Kidney glomerular epithelial cell (primary cell): Measurements from ENCODE around the gene STK4.
A peak's percentile ranks its signal among the peaks of the same experiment; 100 is the strongest.
"Not testable (repeated sequence)": the region's sequence is repeated elsewhere in the genome, so short reads cannot be mapped to it uniquely, and the experiment has no call there.

ENCODE experiments used
- DNase-seq: peaks from one replicate; lab custom pipeline; 2025; lab: John Stamatoyannopoulos, UW

Gene STK4

DNA sequence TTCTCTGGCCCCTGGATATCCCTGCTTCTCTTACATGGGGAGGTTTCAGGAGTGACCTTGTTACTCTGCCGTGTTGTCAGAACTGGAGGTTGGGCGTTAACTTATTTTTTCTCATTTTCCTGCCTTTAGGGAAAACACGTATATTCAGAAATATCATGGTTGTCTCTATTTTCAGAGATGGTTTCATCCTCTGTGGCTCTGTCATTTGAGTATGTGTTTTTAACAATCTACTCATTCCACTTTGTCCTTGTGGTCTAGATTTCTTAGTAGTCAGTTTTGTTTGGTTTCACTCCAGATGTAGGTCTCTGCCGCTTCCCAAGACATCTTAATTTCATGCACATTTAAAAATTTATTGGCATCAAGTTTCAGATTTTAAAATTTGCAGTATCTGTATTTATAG lies 88.7 kb downstream of the STK4 start:
- no peak for DNase-seq

DNA sequence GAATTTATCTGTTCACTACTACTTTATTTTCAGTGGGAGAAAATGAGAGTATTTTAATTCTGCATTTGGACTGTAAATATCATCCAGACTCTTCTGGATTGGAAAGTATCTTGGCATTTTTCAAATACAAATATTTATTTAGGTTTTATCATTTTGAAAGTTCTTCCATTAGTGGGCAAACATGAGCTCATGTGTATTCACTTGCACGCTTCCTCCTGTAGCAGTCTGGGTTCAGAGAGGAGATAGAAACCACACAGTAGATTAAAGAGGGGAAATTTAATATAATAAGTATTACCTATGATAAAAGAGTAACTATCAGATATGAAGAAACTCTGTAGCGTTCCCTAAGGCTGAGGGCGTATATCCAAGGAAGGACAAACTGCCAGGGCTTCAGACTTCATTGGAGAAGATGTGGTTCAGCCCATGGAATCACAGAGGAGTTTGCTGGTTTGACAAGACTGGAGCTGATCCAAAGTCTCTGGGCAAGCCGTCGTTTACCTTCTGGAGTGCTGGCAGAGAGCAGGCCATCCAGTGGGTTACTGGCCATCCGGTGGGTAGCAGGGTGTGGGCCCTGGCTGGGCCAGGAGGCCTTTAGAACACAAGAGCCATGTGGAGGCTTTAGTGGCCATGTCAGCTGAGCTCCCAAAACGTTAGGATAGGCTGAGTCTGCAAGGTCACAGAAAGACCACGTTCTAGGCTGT lies 90.3 kb downstream of the STK4 start:
- DNase-seq = no peak

DNA sequence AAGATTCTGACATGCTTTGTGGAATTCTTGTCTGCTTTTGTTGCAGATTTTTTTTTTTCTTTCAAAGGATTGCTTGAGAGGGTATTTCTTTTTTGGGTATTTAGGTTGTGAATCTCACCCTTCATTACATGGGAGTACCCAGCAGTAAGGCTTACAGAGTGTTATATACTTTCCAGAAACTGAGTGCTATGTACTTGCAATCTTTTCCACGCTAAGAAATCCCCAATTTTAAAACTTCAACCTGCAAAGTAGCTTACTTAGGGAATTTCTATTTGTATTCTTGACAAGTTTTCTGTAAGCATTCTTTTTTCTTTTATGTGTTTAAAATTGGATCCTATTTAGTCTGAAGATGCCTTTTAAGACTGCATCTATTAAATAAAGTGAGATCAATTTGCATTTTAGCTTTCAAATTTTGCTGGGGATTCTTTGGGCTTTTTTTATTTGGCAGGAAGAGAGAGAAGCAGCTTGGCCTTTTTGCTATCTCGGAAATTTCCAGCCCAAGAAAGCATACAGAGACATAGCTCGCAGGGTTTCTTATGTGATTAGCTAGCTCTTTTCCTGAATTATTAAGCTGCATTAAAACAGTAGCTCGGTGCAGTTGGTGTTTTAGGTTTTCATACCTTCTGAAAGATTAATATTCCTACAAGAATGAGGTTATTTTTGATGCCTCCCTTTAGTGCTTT lies 92.0 kb downstream of the STK4 start:
- no peak for DNase-seq

DNA sequence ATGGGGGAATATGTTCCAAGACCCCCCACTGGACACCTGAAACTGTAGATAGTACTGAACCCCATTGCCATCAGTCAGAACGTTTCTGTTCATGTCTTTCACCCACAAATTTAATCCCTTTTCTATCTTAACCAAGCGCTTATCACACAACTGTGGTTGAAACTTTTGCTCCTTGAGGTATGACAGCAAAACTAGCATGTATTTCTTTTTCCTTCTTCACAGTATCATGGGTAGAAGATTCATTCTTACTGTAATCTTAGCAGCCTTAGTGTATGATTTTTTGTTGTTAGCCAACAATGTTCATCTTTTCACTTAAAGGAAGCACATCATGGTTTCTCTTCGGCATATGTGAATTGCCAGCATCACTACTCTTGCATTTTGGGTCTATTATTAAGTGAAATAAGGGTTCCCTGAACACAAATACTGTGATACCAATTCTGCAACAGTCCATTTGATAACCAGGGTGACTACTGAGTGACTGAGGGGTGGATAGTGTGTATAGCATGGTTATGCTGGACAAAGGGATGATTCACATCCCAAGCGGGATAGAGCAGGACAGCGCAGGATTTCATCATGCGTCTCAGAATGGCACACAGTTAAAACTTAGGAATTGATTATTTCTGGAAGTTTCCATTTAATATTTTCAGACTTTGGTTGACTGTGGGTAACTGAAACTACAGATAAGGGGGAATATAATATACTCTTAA lies 92.9 kb downstream of the STK4 start:
- no peak for DNase-seq

DNA sequence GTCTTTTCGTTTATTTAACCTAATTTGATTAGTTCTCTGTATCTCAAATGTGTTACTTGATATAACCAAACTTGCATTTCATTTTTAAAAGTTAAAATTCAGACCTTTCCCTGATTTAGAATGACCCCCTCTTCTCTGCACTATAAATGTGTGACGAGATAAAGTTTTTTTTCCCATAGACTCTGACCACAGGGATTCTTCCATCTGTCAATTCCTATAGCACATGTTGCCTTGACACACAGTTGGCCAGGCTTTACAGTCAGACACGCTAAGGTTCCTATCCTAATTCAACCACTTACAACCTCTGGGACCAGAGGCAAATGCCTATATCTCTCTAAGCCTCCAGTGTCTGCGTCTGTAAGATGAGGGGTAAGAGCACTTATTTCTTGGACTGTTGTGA lies 94.0 kb downstream of the STK4 start:
- DNase-seq = no peak

DNA sequence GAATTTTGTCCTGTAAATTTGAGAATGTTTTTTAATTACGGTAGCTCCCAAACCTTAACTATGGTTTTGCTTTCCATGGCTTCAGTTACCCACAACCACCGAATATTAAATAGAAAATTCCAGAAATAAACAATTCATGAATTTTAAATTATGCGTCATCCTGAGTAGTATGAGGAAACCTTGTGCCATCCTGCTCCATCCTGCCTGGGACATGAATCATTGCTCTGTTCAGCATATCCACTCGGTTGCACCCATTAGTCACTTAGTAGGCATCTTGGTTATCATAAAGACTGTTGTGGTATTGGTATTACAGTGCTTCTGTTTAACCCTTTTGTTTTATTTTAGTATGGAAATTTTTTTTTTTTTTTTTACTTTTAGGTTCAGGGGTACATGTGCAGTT lies 94.9 kb downstream of the STK4 start:
- peak; percentile 94 for DNase-seq

DNA sequence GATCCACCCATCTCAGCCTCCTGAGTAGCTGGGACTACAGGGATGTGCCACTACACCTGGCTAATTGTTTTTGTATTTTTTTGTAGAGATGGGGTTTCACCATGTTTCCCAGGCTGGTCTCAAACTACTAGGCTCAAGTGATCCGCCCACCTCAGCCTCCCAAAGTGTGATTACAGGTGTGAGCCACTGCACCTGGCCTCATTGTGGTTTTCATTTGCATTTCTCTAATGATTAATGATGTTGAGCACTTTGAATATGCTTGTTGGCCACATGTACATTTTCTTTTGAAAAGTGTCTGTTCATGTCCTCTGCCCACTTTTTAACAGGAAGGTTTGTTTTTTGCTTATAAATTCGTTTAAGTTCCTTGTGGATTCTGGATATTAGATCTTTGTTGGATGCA lies 96.8 kb downstream of the STK4 start:
- not testable (repeated sequence) for DNase-seq

DNA sequence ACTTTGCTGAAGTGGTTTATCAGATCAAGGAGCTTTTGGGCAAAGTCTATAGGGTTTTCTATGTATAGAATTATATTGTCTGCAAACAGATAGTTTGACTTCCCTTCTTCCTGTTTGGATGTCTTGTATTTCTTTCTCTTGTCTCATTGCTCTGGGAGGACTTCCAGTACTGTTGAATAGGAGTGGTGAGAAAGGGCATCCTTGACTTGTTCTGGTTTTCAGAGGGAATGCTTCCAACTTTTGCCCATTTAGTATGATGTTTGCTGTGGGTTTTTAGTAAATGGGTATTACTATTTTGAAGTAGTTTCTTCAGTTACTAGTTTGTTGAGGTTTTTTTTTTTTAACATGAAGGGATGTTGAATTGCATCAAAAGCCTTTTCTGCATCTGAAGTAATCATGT lies 98.5 kb downstream of the STK4 start:
- DNase-seq = no peak

DNA sequence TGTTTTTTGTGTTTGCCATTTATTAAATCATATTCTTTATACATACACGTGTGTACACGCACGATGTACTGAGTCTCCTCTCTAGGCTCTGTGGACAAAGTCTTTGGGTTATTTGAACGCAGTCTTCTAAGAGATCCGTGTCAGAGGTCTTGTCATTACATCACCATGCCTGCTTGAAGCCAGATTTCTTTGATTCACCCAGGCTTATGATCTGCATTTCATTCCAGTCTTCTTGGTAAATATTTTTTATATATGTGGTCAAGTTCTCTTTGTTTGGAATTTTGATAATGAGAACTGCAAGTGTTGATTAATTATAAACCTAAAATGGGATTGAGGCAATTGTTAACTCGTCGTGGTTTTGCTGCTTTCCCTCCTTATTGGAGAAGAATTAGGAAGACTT lies 100.1 kb downstream of the STK4 start:
- DNase-seq = peak; percentile 4

DNA sequence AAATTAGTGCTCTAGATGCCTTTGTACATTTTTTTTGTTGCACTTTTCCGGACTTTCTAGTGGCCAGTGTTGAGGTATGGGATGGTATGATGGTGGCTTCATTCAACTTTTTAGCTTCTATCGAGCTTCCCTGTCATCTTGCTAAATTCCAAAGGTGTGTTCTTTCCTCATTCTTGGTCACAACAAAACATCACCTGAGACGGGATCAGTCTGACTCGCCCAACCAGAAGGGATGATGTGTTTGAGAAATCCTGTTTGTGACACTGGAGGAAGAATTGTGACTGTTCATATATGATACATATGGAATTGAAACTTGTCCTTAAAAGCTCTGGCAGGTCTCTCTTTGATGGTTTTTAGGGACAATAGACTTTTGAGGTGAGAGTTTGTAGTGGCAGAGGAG lies 100.8 kb downstream of the STK4 start:
- no peak for DNase-seq

DNA sequence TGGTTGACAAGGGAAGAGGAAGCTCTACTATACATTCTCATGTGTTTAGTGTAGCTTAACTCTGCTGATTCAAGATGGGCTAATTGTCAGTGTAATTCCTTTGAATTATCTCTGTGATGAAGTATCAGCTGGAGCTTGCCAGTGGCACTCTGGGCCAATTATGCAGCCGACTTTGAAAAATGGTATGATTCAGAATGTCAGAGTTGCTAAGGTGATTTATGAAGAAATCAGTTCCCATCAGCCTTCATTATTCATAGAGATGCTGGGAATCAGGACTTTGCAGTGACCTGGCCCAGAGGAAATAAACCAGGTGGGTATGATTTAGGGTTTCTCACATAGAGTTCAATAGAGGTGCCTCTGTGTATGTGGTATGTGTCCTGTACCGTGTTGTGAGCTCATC lies 101.2 kb downstream of the STK4 start:
- DNase-seq = peak; percentile 11

DNA sequence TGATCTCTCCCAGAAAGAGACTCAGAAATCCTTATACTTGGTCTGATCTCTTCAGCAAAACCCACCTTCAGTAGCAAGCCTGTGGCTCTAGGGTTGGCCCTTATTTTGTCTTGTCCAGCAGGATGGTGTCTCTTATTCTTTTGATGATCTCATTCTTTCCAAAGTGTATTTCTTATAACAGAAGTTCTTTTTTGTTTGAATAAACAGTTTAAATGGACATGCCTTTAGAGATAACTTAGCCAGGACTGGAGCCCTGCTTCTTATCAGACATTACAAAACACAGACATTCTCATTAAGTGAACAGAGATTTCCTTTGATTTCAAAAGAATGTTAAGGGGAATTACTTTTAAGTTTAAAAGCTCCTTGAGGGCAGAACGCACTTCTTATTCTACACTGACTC lies 102.9 kb downstream of the STK4 start:
- DNase-seq = no peak

DNA sequence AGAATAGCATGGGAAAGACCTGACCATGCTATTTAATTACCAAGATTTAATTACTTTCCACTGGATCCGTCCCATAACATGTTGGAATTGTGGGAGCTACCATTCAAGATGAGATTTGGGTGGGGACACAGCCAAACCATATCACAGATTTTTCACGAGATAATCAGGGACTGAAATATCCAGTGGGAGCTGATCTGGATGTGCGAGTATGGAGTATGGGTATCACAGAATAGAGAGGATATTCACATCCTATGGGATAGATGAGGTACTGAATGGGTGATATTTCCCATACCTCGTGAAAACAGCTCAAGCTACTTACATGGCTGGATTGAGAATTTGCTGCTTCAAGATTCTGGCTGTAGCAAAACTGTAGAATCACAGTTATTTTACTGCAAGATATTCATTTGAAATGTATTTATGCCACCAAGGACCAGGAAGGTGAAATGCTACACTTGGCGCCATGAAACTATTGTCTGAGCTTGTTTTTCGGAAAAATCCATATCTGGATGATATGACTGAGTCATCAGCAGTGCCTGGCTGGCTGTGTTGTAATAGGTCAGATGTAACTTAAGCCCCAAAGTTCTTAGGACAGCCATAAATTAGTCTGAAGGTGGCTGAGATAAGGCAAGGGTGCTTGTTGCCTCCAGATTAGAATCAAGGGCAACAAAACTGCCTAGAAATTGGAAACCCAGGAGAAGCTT lies 104.8 kb downstream of the STK4 start:
- DNase-seq = no peak

DNA sequence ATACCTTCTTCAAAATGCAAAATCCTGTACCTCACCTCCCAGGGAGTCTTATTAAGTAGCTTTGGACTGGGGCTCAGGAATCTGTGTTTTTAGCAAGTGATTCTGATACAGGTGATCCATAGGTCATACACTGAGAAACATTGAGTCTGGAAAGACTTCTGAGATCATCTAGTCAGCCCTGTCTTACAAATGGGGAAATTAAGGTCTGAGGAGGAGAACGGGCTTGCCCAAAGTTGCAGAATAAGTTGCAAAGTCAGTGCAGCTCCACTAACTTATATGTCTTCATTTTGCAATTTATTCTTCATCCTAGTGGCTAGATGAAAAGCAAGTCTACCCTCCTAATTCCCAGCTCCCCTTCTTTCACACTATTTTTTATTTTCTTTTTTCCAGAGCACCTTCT lies 105.8 kb downstream of the STK4 start:
- DNase-seq = no peak

DNA sequence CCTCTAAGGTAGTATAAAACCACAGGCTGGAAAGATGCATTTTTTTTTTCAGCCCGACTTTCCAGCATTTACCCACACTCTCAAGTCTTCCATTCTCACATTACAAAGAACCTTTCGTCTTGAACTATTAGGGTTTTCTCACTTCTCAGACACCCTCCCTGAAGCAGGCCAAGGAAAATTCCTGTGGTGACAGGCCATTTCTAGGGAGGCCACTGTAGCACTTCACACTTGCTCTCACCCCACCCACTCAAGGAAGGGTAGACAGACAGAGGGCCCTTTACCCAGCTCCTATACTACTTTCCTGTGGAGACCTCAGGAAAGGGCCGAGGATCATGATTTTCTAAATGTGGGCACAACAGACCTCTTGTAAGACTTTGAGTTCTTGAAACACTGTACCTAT lies 106.9 kb downstream of the STK4 start:
- no peak for DNase-seq

DNA sequence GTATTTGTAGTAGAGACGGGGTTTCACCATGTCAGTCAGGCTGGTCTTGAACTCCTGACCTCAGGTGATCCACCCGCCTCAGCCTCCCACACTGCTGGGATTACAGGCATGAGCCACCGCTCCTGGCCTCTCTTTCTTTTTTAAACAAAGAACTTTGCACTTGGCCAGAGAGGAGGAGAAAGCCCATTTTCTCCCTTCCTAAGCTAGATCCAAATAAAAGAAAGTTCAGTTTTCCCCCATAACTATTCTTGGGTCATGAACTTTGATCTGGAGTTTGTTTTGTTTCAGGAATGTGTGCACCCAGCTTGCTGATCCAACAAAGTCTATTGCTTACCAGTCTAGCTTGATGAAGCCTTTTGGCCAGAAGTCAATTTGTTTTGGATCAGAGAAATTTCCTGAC lies 111.2 kb downstream of the STK4 start:
- DNase-seq = no peak

DNA sequence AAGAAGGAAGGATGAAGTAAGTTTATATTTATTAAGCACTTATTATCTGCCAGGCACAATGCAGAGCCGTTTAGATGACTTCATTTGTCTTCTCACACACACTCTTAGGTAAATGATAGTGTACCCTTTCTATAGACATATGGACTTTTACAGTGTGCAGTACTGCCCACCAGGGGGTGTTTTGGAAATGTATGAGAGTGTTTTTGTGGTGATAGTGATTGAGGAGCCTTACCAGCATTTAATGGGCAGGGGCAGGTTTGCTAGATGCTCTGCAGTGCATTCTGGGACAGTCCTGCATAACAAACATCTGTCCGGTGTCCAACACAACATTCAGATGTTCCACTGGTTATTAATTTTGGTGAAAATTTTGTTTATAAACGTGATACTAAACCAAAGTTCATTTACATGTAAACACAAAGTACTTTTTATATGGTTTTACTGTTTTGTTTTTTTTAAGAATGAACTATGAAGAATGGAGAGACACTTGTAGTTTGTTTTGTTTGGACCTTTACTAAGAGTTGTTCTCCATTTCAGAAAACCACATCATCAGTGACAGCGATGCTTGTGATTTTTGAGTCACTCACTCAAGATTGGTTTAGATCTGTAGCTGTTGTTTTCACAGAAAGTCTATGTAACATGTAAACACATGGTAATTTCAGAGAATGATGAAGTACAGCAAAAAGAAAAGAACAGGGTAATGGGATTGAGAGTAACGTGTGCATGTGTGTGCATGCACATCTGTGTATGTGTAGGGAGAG lies 114.7 kb downstream of the STK4 start:
- no peak for DNase-seq

DNA sequence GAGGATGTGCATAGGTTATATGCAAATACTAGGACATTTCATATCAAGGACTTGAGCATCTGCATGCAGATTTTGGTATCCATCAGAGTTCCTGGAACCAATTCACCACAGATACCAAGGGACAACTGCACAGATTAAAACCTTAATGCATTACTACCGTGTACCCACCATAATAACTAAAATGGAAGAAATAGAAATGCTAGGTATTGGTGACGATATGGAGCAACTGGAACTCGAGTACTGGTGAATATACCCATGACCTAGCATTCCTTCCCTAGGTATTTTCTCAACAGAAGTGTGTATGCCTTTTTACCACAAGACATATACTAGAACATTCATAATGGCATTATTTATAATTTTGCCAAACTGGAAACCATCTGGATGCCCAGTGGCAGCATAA lies 116.2 kb downstream of the STK4 start:
- DNase-seq = no peak

DNA sequence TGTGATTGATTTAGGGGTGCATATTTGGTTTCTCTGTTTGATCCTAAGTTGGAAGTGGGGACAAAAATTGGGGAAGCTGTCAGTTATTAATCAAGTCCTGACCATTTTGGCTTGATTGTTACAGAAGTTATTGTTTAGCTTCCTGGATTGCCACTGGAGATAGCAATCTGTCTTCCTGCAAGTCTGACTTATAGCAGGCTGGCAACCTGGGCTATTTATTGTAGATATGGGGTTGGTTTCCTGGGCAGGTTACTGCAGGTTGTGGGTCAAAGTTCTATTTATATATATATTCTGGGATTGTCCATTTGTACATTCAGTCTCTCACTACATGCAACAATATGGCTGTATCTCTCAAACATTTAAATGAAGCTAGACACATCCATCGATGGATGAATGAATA lies 116.8 kb downstream of the STK4 start:
- DNase-seq = no peak

DNA sequence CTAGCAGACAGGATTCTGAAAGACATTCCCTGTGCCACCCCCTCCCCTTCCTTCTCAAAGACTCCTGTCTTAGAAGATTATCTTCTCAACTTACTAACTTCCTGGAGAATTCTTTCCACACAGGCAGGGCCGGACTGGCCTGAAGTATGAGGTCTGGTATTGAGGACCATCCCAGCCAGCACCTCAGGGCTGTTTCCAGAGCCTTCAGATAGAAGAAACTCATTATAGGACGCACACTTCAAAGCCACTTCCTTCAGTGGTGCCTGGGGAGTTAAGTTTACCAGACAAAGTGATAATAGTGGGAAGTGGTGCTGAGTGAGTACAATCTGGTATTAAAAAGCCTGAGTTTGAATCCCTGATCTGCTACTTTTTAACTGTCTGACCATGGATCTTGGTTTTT lies 119.0 kb downstream of the STK4 start:
- DNase-seq = no peak

DNA sequence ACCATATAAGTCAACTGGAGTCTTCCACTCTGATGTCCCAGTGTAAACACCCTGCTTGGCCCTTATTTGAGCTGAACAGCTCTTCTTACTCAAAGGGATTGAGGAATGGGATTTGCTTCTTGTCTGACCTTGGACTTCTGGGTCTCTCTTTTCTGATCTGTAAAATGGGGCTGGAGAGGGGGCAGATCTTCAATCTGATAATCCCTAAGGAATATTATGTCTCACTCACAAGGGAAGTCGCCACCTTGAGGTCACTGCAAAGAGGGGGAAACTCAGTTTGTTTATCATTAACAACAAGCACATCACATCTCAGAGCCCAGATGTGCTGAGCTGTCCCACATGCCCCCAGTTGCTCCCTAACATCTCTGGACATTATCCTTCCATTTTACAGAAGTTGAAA lies 119.6 kb downstream of the STK4 start:
- DNase-seq = no peak
